Fibroblast of mammary gland (primary cell): Measurements from ENCODE around the gene KCTD14.
"Not testable (repeated sequence)": the region's sequence is repeated elsewhere in the genome, so short reads cannot be mapped to it uniquely, and the experiment has no call there.

Experiments
- DNase-seq: peaks from one replicate; pipeline ENCODE4 v3.0.0-alpha.2; 2010; ENCODE audit warnings: low read depth
- H3K4me3 ChIP-seq: 2 replicates; pipeline ENCODE4 v1.5.1; 2011; ENCODE audit warnings: low read depth, mild to moderate bottlenecking, low read length, moderate library complexity; ENCODE audit not compliant: control insufficient read depth
- TF ChIP-seq, protein P1 (sequence below): conservative IDR thresholded peaks from 2 replicates; pipeline ENCODE4 v1.5.1; 2011; ENCODE audit warnings: low read depth, low read length, inconsistent platforms; ENCODE audit not compliant: control insufficient read depth, insufficient read depth

KCTD14 gene

DNA sequence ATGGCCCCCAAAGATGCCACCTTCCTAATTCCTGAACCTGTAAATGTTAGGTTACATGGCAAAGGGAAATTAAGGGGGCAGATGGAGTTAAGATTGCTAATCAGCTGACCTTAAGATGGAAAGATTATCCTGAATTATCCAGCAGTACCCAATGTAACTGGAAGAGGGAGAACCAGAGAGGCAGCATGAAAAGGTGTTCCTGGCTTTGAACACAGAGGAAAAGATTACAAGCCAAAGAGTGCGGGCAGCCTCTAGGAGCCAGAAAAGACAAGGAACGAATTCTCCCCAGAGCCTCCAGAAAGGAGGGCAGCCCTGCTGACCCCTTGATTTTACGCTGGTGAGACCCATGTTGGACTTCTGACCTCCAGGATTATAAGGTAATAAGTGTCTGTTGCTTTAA is 25.5 kb upstream of the KCTD14 start:
- no peak for DNase-seq
- H3K4me3 ChIP-seq: no peak overlapping the region
- TF ChIP-seq, protein P1, sequence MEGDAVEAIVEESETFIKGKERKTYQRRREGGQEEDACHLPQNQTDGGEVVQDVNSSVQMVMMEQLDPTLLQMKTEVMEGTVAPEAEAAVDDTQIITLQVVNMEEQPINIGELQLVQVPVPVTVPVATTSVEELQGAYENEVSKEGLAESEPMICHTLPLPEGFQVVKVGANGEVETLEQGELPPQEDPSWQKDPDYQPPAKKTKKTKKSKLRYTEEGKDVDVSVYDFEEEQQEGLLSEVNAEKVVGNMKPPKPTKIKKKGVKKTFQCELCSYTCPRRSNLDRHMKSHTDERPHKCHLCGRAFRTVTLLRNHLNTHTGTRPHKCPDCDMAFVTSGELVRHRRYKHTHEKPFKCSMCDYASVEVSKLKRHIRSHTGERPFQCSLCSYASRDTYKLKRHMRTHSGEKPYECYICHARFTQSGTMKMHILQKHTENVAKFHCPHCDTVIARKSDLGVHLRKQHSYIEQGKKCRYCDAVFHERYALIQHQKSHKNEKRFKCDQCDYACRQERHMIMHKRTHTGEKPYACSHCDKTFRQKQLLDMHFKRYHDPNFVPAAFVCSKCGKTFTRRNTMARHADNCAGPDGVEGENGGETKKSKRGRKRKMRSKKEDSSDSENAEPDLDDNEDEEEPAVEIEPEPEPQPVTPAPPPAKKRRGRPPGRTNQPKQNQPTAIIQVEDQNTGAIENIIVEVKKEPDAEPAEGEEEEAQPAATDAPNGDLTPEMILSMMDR: no peak

DNA sequence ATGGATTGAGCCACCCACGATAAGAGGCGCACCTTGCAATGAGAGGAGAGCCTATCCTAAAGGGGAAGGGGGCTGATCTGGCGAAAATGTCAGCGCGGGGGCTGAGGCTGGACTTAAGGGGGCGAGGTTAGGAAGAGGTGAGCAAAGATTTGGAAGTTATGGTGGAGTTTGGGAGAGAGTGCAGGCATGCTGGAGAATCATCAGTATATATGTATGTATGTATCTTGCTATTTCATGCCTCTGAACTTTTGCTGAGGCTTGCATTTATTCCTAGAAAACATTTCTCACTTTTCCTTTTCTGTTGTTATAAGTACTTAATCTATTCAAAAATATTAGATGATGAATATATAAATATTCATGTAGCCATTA is 23.4 kb upstream of the KCTD14 start:
- DNase-seq: no peak
- H3K4me3 ChIP-seq: no peak overlapping the region
- TF ChIP-seq, protein P1: no peak

DNA sequence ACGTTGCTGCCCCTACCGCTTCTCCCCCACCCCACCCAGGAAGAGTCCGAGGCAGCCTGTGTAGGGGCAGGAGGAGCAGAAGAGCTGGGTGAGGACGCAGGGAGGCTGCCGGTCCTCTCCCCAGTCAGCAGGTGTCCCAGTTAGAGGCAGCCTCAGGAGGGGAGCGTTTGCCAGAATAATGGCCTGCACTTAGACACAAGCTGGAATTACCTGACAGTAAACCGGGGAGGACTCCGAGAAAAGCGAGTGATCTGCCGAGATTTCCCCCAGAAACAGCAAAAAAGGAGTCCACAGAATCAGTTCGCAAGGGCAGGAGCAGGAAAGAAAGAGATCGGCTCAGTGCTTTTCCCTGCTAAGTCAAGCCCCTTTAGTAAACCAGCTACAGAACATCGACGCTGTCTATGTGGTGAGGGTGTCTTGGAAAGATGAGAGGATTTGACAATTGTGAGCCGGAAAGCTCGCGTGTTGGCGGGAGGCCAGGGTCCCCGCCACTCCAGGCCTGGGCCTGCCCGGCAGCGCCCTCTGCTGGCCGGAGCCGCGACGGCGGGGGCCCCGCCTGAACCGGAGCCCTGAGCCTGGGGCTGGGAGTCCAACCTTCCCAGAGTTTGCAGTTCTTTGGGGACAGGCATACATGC is 22.9 kb upstream of the KCTD14 start:
- peak overlapping the region; percentile 54 for H3K4me3 ChIP-seq
- TF ChIP-seq, protein P1: no peak
- peak; percentile 57 for DNase-seq

DNA sequence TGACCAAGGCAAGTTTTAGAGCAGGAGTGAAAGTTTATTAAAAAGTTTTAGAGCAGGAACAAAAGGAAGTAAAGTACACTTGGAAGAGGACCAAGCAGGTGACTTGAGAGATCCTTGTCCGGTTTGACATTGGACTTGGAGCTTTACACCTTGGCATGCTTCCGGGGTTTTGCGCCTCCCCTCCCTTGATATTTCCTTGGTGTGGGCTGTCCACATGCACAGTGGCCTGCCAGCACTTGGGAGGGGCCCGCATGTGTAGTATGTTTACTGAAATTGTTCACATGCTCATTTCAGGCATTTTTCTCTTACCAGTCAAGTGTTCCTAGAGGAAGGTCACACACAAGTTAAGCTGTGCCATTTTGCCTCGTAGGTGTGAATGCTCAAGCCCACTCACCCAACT is 21.6 kb upstream of the KCTD14 start:
- TF ChIP-seq, protein P1: no peak
- no peak for DNase-seq
- H3K4me3 ChIP-seq: no peak overlapping the region

DNA sequence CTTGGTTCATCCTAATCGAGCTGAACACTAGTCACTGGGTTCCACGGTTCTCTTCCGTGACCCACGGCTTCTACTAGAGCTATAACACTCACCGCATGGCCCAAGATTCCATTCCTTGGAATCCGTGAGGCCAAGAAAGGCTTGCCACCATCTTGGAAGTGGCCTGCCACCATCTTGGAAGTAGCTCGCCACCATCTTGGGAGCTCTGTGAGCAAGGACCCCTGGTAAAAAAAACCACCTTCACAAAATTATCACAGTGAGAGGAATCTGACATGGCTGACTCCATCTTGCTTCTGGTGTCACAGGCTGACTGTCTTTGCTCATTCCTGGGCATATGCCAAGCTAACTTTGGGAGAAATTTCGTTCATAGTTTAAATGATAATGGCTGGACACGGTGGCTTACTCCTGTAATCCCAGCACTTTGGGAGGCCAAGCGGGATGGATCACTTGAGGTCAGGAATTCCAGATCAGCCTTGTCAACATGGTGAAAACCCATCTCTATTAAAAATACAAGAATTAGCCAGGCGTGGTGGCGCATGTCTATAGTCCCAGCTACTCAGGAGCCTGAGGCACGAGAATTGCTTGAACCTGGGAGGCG is 18.9 kb upstream of the KCTD14 start:
- TF ChIP-seq, protein P1: no peak
- no peak for DNase-seq
- no peak overlapping the region for H3K4me3 ChIP-seq

DNA sequence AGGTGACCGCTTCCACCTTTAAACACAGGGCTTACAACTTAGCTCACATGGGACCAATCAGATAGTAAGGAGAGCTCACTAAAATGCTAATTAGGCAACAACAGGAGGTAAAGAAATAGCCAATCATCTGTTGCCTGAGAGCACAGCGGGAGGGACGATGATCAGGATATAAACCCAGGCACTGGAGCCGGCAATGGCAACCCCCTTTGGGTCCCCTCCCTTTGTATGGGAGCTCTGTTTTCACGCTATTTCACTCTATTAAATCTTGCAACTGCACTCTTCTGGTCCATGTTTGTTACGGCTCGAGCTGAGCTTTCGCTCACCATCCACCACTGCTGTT is 18.3 kb upstream of the KCTD14 start:
- not testable (repeated sequence) for DNase-seq, H3K4me3 ChIP-seq

DNA sequence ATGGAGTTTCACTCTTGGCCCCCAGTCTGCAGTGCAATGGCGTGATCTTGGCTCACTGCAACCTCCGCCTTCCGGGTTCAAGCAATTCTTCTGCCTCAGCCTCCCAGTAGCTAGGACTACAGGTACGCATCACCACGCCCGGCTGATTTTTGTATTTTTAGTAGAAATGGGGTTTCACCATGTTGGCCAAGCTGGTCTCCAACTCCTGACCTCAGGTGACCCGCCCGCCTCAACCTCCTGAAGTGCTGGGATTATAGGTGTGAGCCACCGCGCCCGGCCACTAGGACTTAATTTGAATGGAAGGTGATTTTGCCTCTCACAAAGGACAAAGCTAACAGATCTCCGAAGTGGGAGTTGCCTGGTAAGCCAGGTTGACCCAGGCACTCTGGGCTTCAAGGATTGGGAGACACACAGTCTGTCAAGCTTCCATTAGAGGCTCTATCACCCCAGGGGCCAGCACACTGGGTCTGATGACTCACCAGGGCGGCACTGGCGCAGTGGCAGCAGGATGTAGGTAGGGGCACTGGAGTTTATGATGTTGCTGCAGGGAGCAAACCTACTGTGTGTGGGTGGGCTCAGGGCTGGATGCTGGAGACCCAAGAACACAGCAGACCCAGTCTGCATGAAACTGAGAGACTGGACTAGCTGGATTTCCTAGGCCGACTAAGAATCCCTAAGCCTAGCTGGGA is 17.8 kb upstream of the KCTD14 start:
- TF ChIP-seq, protein P1: no peak
- H3K4me3 ChIP-seq: no peak overlapping the region
- DNase-seq: peak; percentile 32
